Hypothalamus (tissue), 51 donors: ENCODE data around the gene SIM2.

Experiments
- DNase-seq, 51 donors: peaks; one replicate each; lab custom pipeline; 2025; lab: John Stamatoyannopoulos, UW

Gene SIM2

GRCh38 chr21:36756527-36756926, 57.6 kb downstream of the SIM2 start:
- peak in 5 of 51 donors; percentile 13 to 52 (median 27) for DNase-seq

- peak in 8 of 51 donors; percentile 9 to 41 (median 18) for DNase-seq
Measured at GRCh38 chr21:36757196-36757595, 58.3 kb downstream of the SIM2 start.

- DNase-seq = no peak
Measured at GRCh38 chr21:36759348-36760083, 60.6 kb downstream of the SIM2 start.

- no peak for DNase-seq
Measured at GRCh38 chr21:36761685-36762084, 62.8 kb downstream of the SIM2 start.

GRCh38 chr21:36762642-36763041, 63.7 kb downstream of the SIM2 start:
- no peak for DNase-seq

GRCh38 chr21:36763305-36763704, 64.4 kb downstream of the SIM2 start:
- no peak for DNase-seq

GRCh38 chr21:36765229-36765628, 66.3 kb downstream of the SIM2 start:
- DNase-seq = no peak

GRCh38 chr21:36766511-36766910, 67.6 kb downstream of the SIM2 start:
- peak in 2 of 51 donors; percentile 5 to 15 for DNase-seq

GRCh38 chr21:36767096-36767495, 68.2 kb downstream of the SIM2 start:
- DNase-seq = no peak

- DNase-seq = peak in 13 of 51 donors; percentile 6 to 65 (median 30)
Measured at GRCh38 chr21:36768496-36768895, 69.6 kb downstream of the SIM2 start.

- peak in 14 of 51 donors; percentile 9 to 67 (median 28) for DNase-seq
Measured at GRCh38 chr21:36769051-36769839, 70.3 kb downstream of the SIM2 start.

GRCh38 chr21:36773117-36773516, 74.2 kb downstream of the SIM2 start:
- peak in 26 of 51 donors; percentile 8 to 65 (median 29) for DNase-seq

GRCh38 chr21:36773995-36774394, 75.1 kb downstream of the SIM2 start:
- DNase-seq = no peak

GRCh38 chr21:36776981-36777617, 78.2 kb downstream of the SIM2 start:
- peak in 8 of 51 donors; percentile 6 to 37 (median 16) for DNase-seq

- no peak for DNase-seq
Measured at GRCh38 chr21:36780861-36781260, 81.9 kb downstream of the SIM2 start.

GRCh38 chr21:36783612-36784374, 84.9 kb downstream of the SIM2 start:
- no peak for DNase-seq

- no peak for DNase-seq
Measured at GRCh38 chr21:36784947-36785346, 86.0 kb downstream of the SIM2 start.

GRCh38 chr21:36785615-36786014, 86.7 kb downstream of the SIM2 start:
- no peak for DNase-seq

- DNase-seq = no peak
Measured at GRCh38 chr21:36786186-36786585, 87.3 kb downstream of the SIM2 start.

- no peak for DNase-seq
Measured at GRCh38 chr21:36788120-36788638, 89.3 kb downstream of the SIM2 start.
